ENCODE results near the gene MINDY4B. TPM values are rescaled to one million over a fixed set of nuclear protein-coding genes. Genes with fewer than 3 reads are reported as not detected.

The MINDY4B gene
- total RNA-seq, 1 donor from 2014 or later = not detected

DNA sequence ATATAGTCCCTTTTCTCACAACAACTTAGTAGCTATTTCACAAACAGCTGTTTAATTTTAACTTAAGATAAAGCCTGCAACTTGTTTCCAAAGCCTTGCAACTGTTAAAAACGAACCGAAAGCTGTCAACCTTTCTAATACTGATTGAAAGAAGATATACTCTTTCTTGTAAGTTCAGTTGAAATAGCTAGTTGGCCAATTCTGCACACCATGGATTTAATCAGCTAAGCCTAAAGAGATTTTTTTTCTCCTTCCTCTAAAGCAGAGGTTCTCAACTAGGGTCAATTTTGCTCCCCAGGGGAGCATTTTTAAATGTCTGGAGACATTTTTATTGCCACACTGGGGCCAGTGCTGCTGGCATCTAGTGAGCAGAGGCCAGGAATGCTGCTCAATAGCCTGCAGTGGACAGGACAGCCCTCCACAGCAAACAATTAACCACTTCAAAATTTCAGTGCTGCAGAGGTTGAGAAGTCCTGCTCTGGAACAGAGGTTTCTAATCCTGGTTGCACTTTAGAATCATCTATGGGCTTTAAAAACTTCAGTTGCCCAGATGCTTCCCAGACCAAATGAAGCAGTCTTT is 26.2 kb downstream of the MINDY4B start:
- no peaks in the 10 kb centered on the region for H3K4me1 Mint-ChIP-seq (ENCODE audit: low read depth)
- no peaks in the 10 kb centered on the region for H3K36me3 Mint-ChIP-seq (ENCODE audit: insufficient read depth)
- peaks cover 3% of the 10 kb centered on the region for H3K27me3 Mint-ChIP-seq
- no peak overlapping the region for H3K4me3 Mint-ChIP-seq (ENCODE audit: low read depth)
- no peak for DNase-seq (ENCODE audit: low spot score, unreplicated experiment)
- TF ChIP-seq, protein P1, sequence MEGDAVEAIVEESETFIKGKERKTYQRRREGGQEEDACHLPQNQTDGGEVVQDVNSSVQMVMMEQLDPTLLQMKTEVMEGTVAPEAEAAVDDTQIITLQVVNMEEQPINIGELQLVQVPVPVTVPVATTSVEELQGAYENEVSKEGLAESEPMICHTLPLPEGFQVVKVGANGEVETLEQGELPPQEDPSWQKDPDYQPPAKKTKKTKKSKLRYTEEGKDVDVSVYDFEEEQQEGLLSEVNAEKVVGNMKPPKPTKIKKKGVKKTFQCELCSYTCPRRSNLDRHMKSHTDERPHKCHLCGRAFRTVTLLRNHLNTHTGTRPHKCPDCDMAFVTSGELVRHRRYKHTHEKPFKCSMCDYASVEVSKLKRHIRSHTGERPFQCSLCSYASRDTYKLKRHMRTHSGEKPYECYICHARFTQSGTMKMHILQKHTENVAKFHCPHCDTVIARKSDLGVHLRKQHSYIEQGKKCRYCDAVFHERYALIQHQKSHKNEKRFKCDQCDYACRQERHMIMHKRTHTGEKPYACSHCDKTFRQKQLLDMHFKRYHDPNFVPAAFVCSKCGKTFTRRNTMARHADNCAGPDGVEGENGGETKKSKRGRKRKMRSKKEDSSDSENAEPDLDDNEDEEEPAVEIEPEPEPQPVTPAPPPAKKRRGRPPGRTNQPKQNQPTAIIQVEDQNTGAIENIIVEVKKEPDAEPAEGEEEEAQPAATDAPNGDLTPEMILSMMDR (IDR thresholded peaks at IDR 0.05; ENCODE audit: unreplicated experiment) = no peak
- H3K27ac Mint-ChIP-seq = no peak overlapping the region
- no peaks in the 10 kb centered on the region for H3K9me3 Mint-ChIP-seq (ENCODE audit: low read depth)

DNA sequence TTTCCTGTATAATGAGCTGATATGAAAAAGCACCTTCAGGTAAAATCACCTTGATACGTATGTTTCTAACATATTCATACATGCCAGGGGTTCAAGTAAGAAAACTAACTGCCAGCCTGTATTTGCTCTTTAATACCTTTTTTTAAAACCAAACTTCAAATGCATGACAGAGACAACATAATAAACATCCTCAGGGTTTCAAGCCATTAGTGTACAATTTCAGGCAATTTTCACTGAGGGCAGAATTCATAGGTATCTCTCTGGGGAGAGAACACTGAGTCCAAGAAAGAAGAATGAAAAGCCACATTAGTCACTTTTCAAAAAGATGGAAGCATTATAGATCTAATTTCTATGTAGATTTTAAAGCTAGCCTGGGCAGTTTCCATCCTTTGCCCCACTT is 26.9 kb downstream of the MINDY4B start:
- Mint-ChIP-seq H3K4me1 (ENCODE audit: low read depth) (no peaks in the 10 kb centered on the region), H3K27ac (no peak overlapping the region), H3K9me3 (ENCODE audit: low read depth) (no peaks in the 10 kb centered on the region), H3K4me3 (ENCODE audit: low read depth) (no peak overlapping the region), H3K27me3 (peaks cover 3% of the 10 kb centered on the region), H3K36me3 (ENCODE audit: insufficient read depth) (no peaks in the 10 kb centered on the region)
- TF ChIP-seq, protein P1 (IDR thresholded peaks at IDR 0.05; ENCODE audit: unreplicated experiment) = no peak
- no peak for DNase-seq (ENCODE audit: low spot score, unreplicated experiment)

DNA sequence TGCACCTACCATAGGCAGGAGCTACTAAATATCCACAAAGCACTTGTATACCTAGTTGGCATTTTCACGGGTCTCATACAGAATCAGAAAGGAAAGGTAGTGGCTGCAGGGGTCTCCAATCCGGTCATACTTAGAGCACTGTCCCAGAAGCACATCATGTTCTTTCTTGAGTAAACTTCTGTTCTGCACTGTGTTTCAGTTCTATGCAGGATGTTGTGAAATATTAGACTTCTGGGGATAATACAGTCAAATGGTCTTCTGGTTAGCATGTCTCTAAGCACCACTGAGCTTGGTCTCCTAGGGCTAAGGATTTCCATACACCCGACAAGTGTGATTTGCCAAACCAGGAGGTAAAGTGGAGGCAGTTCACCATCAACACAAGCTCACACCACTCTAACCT is 27.9 kb downstream of the MINDY4B start:
- H3K9me3 Mint-ChIP-seq (ENCODE audit: low read depth) = no peaks in the 10 kb centered on the region
- peaks cover 3% of the 10 kb centered on the region for H3K27me3 Mint-ChIP-seq
- no peak overlapping the region for H3K27ac Mint-ChIP-seq
- TF ChIP-seq, protein P1 (IDR thresholded peaks at IDR 0.05; ENCODE audit: unreplicated experiment) = no peak
- H3K36me3 Mint-ChIP-seq (ENCODE audit: insufficient read depth) = no peaks in the 10 kb centered on the region
- H3K4me3 Mint-ChIP-seq (ENCODE audit: low read depth) = no peak overlapping the region
- no peaks in the 10 kb centered on the region for H3K4me1 Mint-ChIP-seq (ENCODE audit: low read depth)
- DNase-seq (ENCODE audit: low spot score, unreplicated experiment) = no peak

DNA sequence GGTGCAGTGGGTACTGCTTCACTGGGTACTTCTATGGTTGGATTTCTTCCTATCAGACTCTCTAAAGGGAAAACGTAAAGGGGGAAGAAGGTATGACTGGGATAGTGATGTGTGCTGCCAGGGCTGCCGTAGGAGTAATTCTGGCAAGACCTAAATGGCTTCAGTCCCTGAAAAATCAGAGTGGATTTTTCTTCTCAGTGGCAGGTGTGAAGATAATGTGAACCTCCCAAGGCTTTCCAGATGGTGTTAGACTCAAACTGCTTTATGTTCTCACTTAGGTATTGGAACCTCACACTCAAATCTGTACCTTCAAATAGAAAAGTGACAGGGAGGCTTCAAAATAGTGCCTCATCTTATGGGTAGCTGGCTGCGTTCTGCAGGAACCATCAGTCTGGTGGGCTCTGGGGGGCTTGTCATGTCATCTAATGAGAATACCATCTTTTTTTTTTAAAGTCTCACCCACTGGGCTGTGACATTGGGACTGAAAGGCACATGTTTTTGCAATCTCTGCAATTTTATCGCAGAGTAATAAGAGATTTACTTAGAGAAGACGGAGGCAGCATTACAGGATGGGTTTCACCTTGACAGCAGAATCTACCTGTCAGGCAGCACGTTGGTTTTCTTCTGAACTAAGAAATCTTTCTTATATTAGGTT is 28.5 kb downstream of the MINDY4B start:
- Mint-ChIP-seq H3K27ac (no peak overlapping the region), H3K9me3 (ENCODE audit: low read depth) (no peaks in the 10 kb centered on the region), H3K27me3 (peaks cover 3% of the 10 kb centered on the region), H3K4me3 (ENCODE audit: low read depth) (no peak overlapping the region), H3K4me1 (ENCODE audit: low read depth) (no peaks in the 10 kb centered on the region), H3K36me3 (ENCODE audit: insufficient read depth) (no peaks in the 10 kb centered on the region)
- TF ChIP-seq, protein P1 (IDR thresholded peaks at IDR 0.05; ENCODE audit: unreplicated experiment) = no peak
- no peak for DNase-seq (ENCODE audit: low spot score, unreplicated experiment)

DNA sequence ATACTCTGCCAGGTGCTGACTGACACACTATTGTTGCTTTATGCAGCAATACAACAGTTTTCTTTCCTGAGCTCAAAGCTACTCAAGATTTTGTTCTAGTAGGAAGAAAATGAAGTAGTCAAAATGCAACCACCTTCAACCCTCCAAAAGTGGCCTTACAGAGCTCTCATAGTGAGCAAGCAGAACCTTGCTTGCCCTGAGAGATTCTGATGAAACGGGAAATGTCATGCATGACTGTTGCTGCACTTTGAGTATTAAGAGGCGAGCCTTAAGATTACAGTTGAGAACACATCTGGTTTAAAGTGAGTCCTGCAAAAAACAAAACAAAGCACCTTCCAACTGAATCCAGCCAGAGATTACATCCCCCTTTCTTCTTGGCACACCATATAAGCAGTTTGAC is 29.7 kb downstream of the MINDY4B start:
- Mint-ChIP-seq H3K36me3 (ENCODE audit: insufficient read depth) (no peaks in the 10 kb centered on the region), H3K4me3 (ENCODE audit: low read depth) (no peak overlapping the region), H3K27ac (no peak overlapping the region), H3K27me3 (peaks cover 3% of the 10 kb centered on the region), H3K4me1 (ENCODE audit: low read depth) (no peaks in the 10 kb centered on the region), H3K9me3 (ENCODE audit: low read depth) (no peaks in the 10 kb centered on the region)
- DNase-seq (ENCODE audit: low spot score, unreplicated experiment) = no peak
- TF ChIP-seq, protein P1 (IDR thresholded peaks at IDR 0.05; ENCODE audit: unreplicated experiment) = no peak

Data from progenitor cell of endocrine pancreas (in vitro differentiated cells).